NCI-H128 (cell line): ENCODE data around the gene PGM3.

Experiments used
- DNase-seq: peaks from one replicate; lab custom pipeline; 2025; ENCODE audit not compliant: unreplicated experiment; lab: John Stamatoyannopoulos, UW

The PGM3 gene

GRCh38 chr6:83183082-83183828 lies 9.8 kb downstream of the PGM3 start:
- DNase-seq, result no peak

GRCh38 chr6:83182114-83182513 lies 11.0 kb downstream of the PGM3 start:
- DNase-seq, result no peak

GRCh38 chr6:83180426-83180950 lies 12.6 kb downstream of the PGM3 start:
- DNase-seq, result no peak

- DNase-seq, result no peak
These were observed 16.8 kb downstream of the PGM3 start for GRCh38 chr6:83176246-83176645.

- DNase-seq, result no peak
These were observed 23.6 kb downstream of the PGM3 start for GRCh38 chr6:83169511-83169910.

GRCh38 chr6:83169106-83169505 lies 24.0 kb downstream of the PGM3 start:
- no peak for DNase-seq

- no peak for DNase-seq
These were observed 24.5 kb downstream of the PGM3 start for GRCh38 chr6:83168556-83168955.

- no peak for DNase-seq
These were observed 25.3 kb downstream of the PGM3 start for GRCh38 chr6:83167726-83168278.

GRCh38 chr6:83160167-83160566 lies 32.9 kb downstream of the PGM3 start:
- no peak for DNase-seq

GRCh38 chr6:83155794-83156193 lies 37.3 kb downstream of the PGM3 start:
- DNase-seq, result no peak

- no peak for DNase-seq
These were observed 39.1 kb downstream of the PGM3 start for GRCh38 chr6:83153883-83154521.

- no peak for DNase-seq
These were observed 40.2 kb downstream of the PGM3 start for GRCh38 chr6:83152913-83153312.

- DNase-seq, result no peak
These were observed 42.0 kb downstream of the PGM3 start for GRCh38 chr6:83151114-83151513.

- DNase-seq, result no peak
These were observed 54.3 kb downstream of the PGM3 start for GRCh38 chr6:83138758-83139157.

- no peak for DNase-seq
These were observed 54.8 kb downstream of the PGM3 start for GRCh38 chr6:83138118-83138722.

GRCh38 chr6:83132121-83132520 lies 60.9 kb downstream of the PGM3 start:
- no peak for DNase-seq

- DNase-seq, result no peak
These were observed 65.1 kb downstream of the PGM3 start for GRCh38 chr6:83127976-83128375.

- DNase-seq, result no peak
These were observed 65.8 kb downstream of the PGM3 start for GRCh38 chr6:83127258-83127657.

- no peak for DNase-seq
These were observed 66.3 kb downstream of the PGM3 start for GRCh38 chr6:83126807-83127206.

GRCh38 chr6:83126223-83126622 lies 66.8 kb downstream of the PGM3 start:
- DNase-seq, result no peak

- no peak for DNase-seq
These were observed 67.6 kb downstream of the PGM3 start for GRCh38 chr6:83125425-83125824.

- DNase-seq, result no peak
These were observed 68.5 kb downstream of the PGM3 start for GRCh38 chr6:83124553-83124952.
